HG02973 (cell line): ENCODE results near the gene PBRM1.

Experiments
- ATAC-seq: cut with Tn5 transposase; IDR thresholded peaks from one replicate; pipeline ENCODE4 v1.9.1; 2021; ENCODE audit warnings: moderate library complexity; ENCODE audit not compliant: unreplicated experiment

The PBRM1 gene

GRCh38 chr3:52512727-52513126 is 173.0 kb downstream of the PBRM1 start:
- ATAC-seq = no peak

GRCh38 chr3:52512105-52512504 is 173.6 kb downstream of the PBRM1 start:
- ATAC-seq = no peak

- no peak for ATAC-seq
Measured at GRCh38 chr3:52511509-52511908, 174.2 kb downstream of the PBRM1 start.

GRCh38 chr3:52509753-52510328 is 175.9 kb downstream of the PBRM1 start:
- no peak for ATAC-seq

- no peak for ATAC-seq
Measured at GRCh38 chr3:52507359-52507758, 178.4 kb downstream of the PBRM1 start.

- ATAC-seq = no peak
Measured at GRCh38 chr3:52506266-52506966, 179.3 kb downstream of the PBRM1 start.

- no peak for ATAC-seq
Measured at GRCh38 chr3:52504977-52505376, 180.7 kb downstream of the PBRM1 start.

GRCh38 chr3:52503788-52504424 is 181.8 kb downstream of the PBRM1 start:
- no peak for ATAC-seq

- ATAC-seq = no peak
Measured at GRCh38 chr3:52502808-52503350, 182.8 kb downstream of the PBRM1 start.

- ATAC-seq = no peak
Measured at GRCh38 chr3:52502001-52502400, 183.7 kb downstream of the PBRM1 start.

GRCh38 chr3:52501046-52501445 is 184.7 kb downstream of the PBRM1 start:
- ATAC-seq = no peak

- no peak for ATAC-seq
Measured at GRCh38 chr3:52498137-52499054, 187.3 kb downstream of the PBRM1 start.

- ATAC-seq = no peak
Measured at GRCh38 chr3:52495777-52496602, 189.7 kb downstream of the PBRM1 start.
